ENCODE results near the gene UGDH. TPM values are rescaled to one million over a fixed set of nuclear protein-coding genes. Genes with fewer than 3 reads are reported as not detected.
"Not testable (repeated sequence)": the region's sequence is repeated elsewhere in the genome, so short reads cannot be mapped to it uniquely, and the experiment has no call there.

The UGDH gene
- total RNA-seq, 1 donor from 2014 or later, result 47.7 TPM

DNA sequence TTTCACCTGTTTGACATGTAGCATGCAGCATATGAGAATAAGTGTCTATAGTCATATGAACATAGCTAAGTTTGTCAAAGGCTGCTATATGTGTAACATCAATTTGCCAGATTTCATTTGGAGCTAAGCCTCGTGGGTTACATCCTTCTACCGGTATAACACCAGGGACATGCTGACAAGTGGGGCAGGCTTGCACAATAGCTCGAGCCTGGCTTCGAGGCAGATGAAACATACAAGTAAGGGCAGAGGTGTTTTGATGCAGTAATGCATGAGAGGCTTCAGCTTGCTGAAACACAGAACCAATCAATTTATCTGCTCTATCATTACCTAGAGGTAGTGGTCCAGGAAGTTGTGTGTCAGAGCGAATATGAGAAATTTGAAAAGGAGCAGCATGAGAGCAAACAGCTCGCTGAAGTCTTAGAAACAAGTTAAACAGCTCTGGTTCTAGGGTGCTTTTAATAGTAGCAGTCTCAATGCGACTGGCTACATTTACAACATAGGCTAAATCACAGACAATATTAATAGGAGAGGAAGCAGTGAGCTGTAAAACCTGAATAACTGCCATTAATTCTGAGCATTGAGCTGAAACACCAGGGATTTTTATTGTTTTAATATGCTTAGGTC is 14.9 kb upstream of the UGDH start:
- Histone ChIP-seq H3K36me3 (no peaks in the 10 kb centered on the region), H3K9me3 (no peaks in the 10 kb centered on the region), H3K4me1 (no peaks in the 10 kb centered on the region), H3K27ac (no peak overlapping the region), H3K27me3 (ENCODE audit: low read depth) (no peaks in the 10 kb centered on the region), H3K4me3 (no peak overlapping the region)
- ATAC-seq (peak in 1 of 2 donors; percentile 36), DNase-seq (no peak)
- no peak for TF ChIP-seq CTCF (IDR thresholded peaks at IDR 0.05)
- intact Hi-C loops (cut with DNase I), result no loop called here

DNA sequence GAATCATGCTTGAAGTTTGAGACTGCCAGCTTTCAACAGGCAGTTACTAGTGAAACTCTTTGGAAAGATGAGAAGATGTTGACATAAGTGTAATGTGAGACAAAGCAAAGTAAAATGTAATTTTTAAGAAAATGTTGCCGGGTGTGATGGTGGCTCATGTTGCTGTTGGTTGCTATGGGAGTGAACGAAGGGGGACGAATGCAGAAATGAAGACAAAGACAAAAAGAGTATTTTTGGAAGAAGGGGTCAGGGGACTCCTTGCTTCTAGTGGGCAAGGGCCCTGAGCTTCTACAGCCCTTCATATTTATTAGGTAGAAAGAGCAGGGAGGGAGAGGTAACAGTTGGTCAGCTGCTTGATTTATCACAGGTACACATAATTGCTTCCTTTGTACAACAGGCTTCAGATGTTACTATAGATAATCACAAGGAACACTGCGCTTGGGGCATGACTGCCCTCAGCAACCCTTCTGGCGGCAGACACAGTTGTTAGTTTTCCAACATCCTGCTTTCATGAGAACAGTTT is 11.9 kb upstream of the UGDH start:
- H3K4me1 ChIP-seq, result no peaks in the 10 kb centered on the region
- no peaks in the 10 kb centered on the region for H3K9me3 ChIP-seq
- no peaks in the 10 kb centered on the region for H3K27me3 ChIP-seq (ENCODE audit: low read depth)
- DNase-seq, result no peak
- TF ChIP-seq CTCF (IDR thresholded peaks at IDR 0.05), result no peak
- ATAC-seq, result no peak
- no peak overlapping the region for H3K4me3 ChIP-seq
- no peak overlapping the region for H3K27ac ChIP-seq
- intact Hi-C loops (cut with DNase I), result no loop called here
- H3K36me3 ChIP-seq, result peaks cover 19% of the 10 kb centered on the region

DNA sequence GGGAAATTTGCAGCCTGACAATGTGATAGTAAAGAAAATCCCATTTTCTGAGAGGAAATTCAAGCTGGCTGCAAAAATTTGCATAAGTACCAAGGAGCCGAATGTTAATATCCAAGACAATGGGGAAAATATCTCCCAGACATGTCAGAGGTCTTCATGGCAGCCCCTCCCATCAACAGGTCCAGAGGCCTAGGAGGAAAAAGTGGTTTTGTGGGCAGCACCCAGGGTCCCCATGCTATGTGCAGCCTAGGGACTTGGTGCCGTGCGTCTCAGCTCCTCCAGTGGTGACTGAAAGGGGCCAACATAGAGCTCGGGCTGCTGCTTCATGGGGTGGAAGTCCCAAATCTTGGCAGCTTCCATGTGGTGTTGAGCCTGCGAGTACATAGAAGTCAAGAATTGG is 6.3 kb upstream of the UGDH start:
- Histone ChIP-seq H3K27me3 (ENCODE audit: low read depth) (no peaks in the 10 kb centered on the region), H3K36me3 (peaks cover 27% of the 10 kb centered on the region)
- DNase-seq, result no peak

GRCh38 chr4:39532237-39532636 is 5.0 kb upstream of the UGDH start:
- H3K27ac ChIP-seq; H3K9me3 ChIP-seq; ATAC-seq; H3K4me3 ChIP-seq; intact Hi-C loops (cut with DNase I); DNase-seq; H3K27me3 ChIP-seq (ENCODE audit: low read depth): not testable (repeated sequence)
- peaks cover 15% of the 10 kb centered on the region for H3K4me1 ChIP-seq
- H3K36me3 ChIP-seq, result peaks cover 27% of the 10 kb centered on the region

More for the DNA sequence above, 6.3 kb upstream of the UGDH start:
- no peaks in the 10 kb centered on the region for H3K9me3 ChIP-seq
- peaks cover 10% of the 10 kb centered on the region for H3K4me1 ChIP-seq
- intact Hi-C loops (cut with DNase I), result no loop called here
- no peak for ATAC-seq
- H3K4me3 ChIP-seq, result no peak overlapping the region
- H3K27ac ChIP-seq, result no peak overlapping the region
- no peak for TF ChIP-seq CTCF (IDR thresholded peaks at IDR 0.05)

- no peak for ATAC-seq
- TF ChIP-seq CTCF (IDR thresholded peaks at IDR 0.05), result no peak
- no peak overlapping the region for H3K27ac ChIP-seq
- peaks cover 22% of the 10 kb centered on the region for H3K4me1 ChIP-seq
- no peaks in the 10 kb centered on the region for H3K9me3 ChIP-seq
- no peak for DNase-seq
- intact Hi-C loops (cut with DNase I), result no loop called here
- no peak overlapping the region for H3K4me3 ChIP-seq
- H3K27me3 ChIP-seq (ENCODE audit: low read depth), result no peaks in the 10 kb centered on the region
- H3K36me3 ChIP-seq, result peaks cover 22% of the 10 kb centered on the region
Observed at GRCh38 chr4:39530682-39531081, 3.4 kb upstream of the UGDH start.

DNA sequence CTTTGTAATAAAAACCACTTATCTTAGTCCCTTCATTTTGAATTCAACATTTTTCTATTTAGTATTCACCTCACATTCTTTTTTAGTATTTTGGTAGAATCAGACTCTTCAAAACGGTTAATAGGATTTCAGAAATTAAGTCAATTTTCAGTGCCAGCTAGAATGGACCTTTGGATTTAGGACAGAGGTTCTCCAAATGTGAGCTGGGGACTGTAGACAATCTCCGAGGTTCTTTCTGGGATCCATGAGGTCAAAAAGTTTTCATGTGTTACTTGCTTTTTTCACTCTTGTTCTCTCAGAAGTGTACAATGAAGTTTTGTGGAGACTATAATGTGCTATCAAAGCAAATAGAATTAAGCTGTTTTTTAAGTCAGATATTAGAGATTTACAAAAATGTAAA is 2.3 kb upstream of the UGDH start:
- no peak for TF ChIP-seq CTCF (IDR thresholded peaks at IDR 0.05)
- Histone ChIP-seq H3K36me3 (peaks cover 12% of the 10 kb centered on the region), H3K4me1 (peaks cover 23% of the 10 kb centered on the region), H3K27ac (no peak overlapping the region), H3K27me3 (ENCODE audit: low read depth) (no peaks in the 10 kb centered on the region), H3K9me3 (no peaks in the 10 kb centered on the region), H3K4me3 (no peak overlapping the region)
- ATAC-seq, result no peak
- intact Hi-C loops (cut with DNase I), result no loop called here
- no peak for DNase-seq
